BJ (cell line): Measurements from ENCODE around the gene ZBTB21. TPM values are rescaled to one million over a fixed set of nuclear protein-coding genes. Genes with fewer than 3 reads are reported as not detected.

ENCODE experiments used
- CTCF ChIA-PET: fragments of 350-600 bp; formaldehyde crosslinking; extraction: SDS; loops from one replicate; lab custom pipeline; 2021; ENCODE audit warnings: antibody characterized with exemption, inconsistent platforms; lab: Yijun Ruan, JAX
- POLR2A ChIA-PET: fragments of 300-600 bp; sonication (Branson Sonifier 250); formaldehyde crosslinking; extraction: SDS; loops from one replicate; lab custom pipeline; 2021; ENCODE audit warnings: antibody characterized with exemption; lab: Charles Lee
- DNase-seq: peaks from one replicate; pipeline ENCODE4 v3.0.0-alpha.2; 2011; ENCODE audit warnings: low read depth
- H3K27me3 ChIP-seq: 2 replicates; pipeline ENCODE4 v1.6.0; 2011; ENCODE audit warnings: low read length; ENCODE audit not compliant: control insufficient read depth, insufficient read depth
- H3K36me3 ChIP-seq: 2 replicates; pipeline ENCODE4 v1.5.1; 2011; ENCODE audit warnings: low read length; ENCODE audit not compliant: control insufficient read depth, insufficient read depth
- H3K4me3 ChIP-seq: 2 replicates; pipeline ENCODE4 v1.5.1; 2011; ENCODE audit warnings: low read depth, mild to moderate bottlenecking, control low read depth, low read length
- CTCF ChIP-seq: IDR thresholded peaks from 2 replicates; pipeline ENCODE4 v1.5.1; 2011; ENCODE audit warnings: low read depth, mild to moderate bottlenecking, control low read depth, inconsistent platforms, low read length, moderate library complexity; ENCODE audit not compliant: insufficient read depth
- polyA plus RNA-seq: library from polyadenylated mRNA; depleted of rRNA; stranded (reverse); fragments of >200 nt; gene quantifications from 2 replicates; pipeline ENCODE4 v1.2.3, GENCODE V29; 2011

The ZBTB21 gene
- polyA plus RNA-seq, 1 experiment: 8.1 TPM

GRCh38 chr21:41989698-41990097 is 20.5 kb downstream of the ZBTB21 start:
- no peak for TF ChIP-seq CTCF
- POLR2A ChIA-PET: no interaction called here
- H3K4me3 ChIP-seq: no peak overlapping the region
- CTCF ChIA-PET: no interaction called here
- H3K36me3 ChIP-seq: peaks cover 5% of the 10 kb centered on the region; the same call in 1 of the 2 replicates
- H3K27me3 ChIP-seq: no peaks in the 10 kb centered on the region
- no peak for DNase-seq

- H3K36me3 ChIP-seq: peaks cover 5% of the 10 kb centered on the region; the same call in 1 of the 2 replicates
- H3K4me3 ChIP-seq: no peak overlapping the region
- ChIA-PET POLR2A (no interaction called here), CTCF (interaction anchor here (1.1 kb wide), 1 partner anchor 34 kb away, joined by 3 read pairs; no protein-coding TSS in a partner anchor)
- H3K27me3 ChIP-seq: no peaks in the 10 kb centered on the region
- TF ChIP-seq CTCF: no peak
- DNase-seq: no peak
These were observed 22.9 kb downstream of the ZBTB21 start for GRCh38 chr21:41987310-41987709.

GRCh38 chr21:41985662-41986416 is 24.3 kb downstream of the ZBTB21 start:
- POLR2A ChIA-PET: interaction anchor here (0.7 kb wide), 1 partner anchor 9 kb away, joined by 3 read pairs; no protein-coding TSS in a partner anchor

GRCh38 chr21:41983229-41983628 is 26.9 kb downstream of the ZBTB21 start:
- Histone ChIP-seq H3K36me3 (no peaks in the 10 kb centered on the region), H3K27me3 (no peaks in the 10 kb centered on the region), H3K4me3 (no peak overlapping the region)
- no peak for TF ChIP-seq CTCF
- POLR2A ChIA-PET: no interaction called here
- DNase-seq: no peak
- CTCF ChIA-PET: no interaction called here

More at GRCh38 chr21:41985662-41986416, 24.3 kb downstream of the ZBTB21 start:
- H3K4me3 ChIP-seq: no peak overlapping the region
- no peak for TF ChIP-seq CTCF
- DNase-seq: no peak
- no peaks in the 10 kb centered on the region for H3K27me3 ChIP-seq
- CTCF ChIA-PET: interaction anchor here (1.1 to 1.5 kb wide), 2 partner anchors 15 to 32 kb away, joined by 3 read pairs; no protein-coding TSS in a partner anchor
- no peaks in the 10 kb centered on the region for H3K36me3 ChIP-seq

- H3K27me3 ChIP-seq: no peaks in the 10 kb centered on the region
- no peaks in the 10 kb centered on the region for H3K36me3 ChIP-seq
- no peak for TF ChIP-seq CTCF
- ChIA-PET POLR2A (no interaction called here), CTCF (interaction anchor here (1.0 to 1.2 kb wide), 3 partner anchors 10 to 136 kb away, joined by 3 to 4 read pairs (median 3); no protein-coding TSS in a partner anchor)
- DNase-seq: no peak
- H3K4me3 ChIP-seq: no peak overlapping the region
These were observed 29.6 kb downstream of the ZBTB21 start for GRCh38 chr21:41980561-41980960.
